Measurements from ENCODE around the gene EYS. TPM values are rescaled to one million over a fixed set of nuclear protein-coding genes. Genes with fewer than 3 reads are reported as not detected.

EYS gene
- total RNA-seq, 1 donor from 2014 or later = not detected

- no peak for TF ChIP-seq CTCF (IDR thresholded peaks at IDR 0.05; ENCODE audit: unreplicated experiment)
- Mint-ChIP-seq H3K9me3 (ENCODE audit: unreplicated experiment) (no peaks in the 10 kb centered on the region), H3K27me3 (ENCODE audit: unreplicated experiment) (no peaks in the 10 kb centered on the region), H3K27ac (ENCODE audit: unreplicated experiment) (no peak overlapping the region), H3K4me1 (ENCODE audit: unreplicated experiment) (peaks cover 7% of the 10 kb centered on the region), H3K4me3 (ENCODE audit: unreplicated experiment) (no peak overlapping the region), H3K36me3 (ENCODE audit: low read depth, unreplicated experiment) (no peaks in the 10 kb centered on the region)
- DNase-seq (ENCODE audit: low spot score) = no peak
Observed at GRCh38 chr6:63930848-63931247, 1776.2 kb downstream of the EYS start.

- H3K27ac Mint-ChIP-seq (ENCODE audit: unreplicated experiment) = no peak overlapping the region
- no peaks in the 10 kb centered on the region for H3K36me3 Mint-ChIP-seq (ENCODE audit: low read depth, unreplicated experiment)
- TF ChIP-seq CTCF (IDR thresholded peaks at IDR 0.05; ENCODE audit: unreplicated experiment) = no peak
- DNase-seq (ENCODE audit: low spot score) = no peak
- no peaks in the 10 kb centered on the region for H3K4me1 Mint-ChIP-seq (ENCODE audit: unreplicated experiment)
- no peak overlapping the region for H3K4me3 Mint-ChIP-seq (ENCODE audit: unreplicated experiment)
- no peaks in the 10 kb centered on the region for H3K9me3 Mint-ChIP-seq (ENCODE audit: unreplicated experiment)
- H3K27me3 Mint-ChIP-seq (ENCODE audit: unreplicated experiment) = no peaks in the 10 kb centered on the region
Observed at GRCh38 chr6:63929111-63929510, 1777.9 kb downstream of the EYS start.

GRCh38 chr6:63928613-63929012, 1778.4 kb downstream of the EYS start:
- no peaks in the 10 kb centered on the region for H3K4me1 Mint-ChIP-seq (ENCODE audit: unreplicated experiment)
- no peaks in the 10 kb centered on the region for H3K36me3 Mint-ChIP-seq (ENCODE audit: low read depth, unreplicated experiment)
- no peaks in the 10 kb centered on the region for H3K27me3 Mint-ChIP-seq (ENCODE audit: unreplicated experiment)
- no peak overlapping the region for H3K27ac Mint-ChIP-seq (ENCODE audit: unreplicated experiment)
- DNase-seq (ENCODE audit: low spot score) = no peak
- TF ChIP-seq CTCF (IDR thresholded peaks at IDR 0.05; ENCODE audit: unreplicated experiment) = no peak
- H3K4me3 Mint-ChIP-seq (ENCODE audit: unreplicated experiment) = no peak overlapping the region
- H3K9me3 Mint-ChIP-seq (ENCODE audit: unreplicated experiment) = no peaks in the 10 kb centered on the region

- Mint-ChIP-seq H3K4me3 (ENCODE audit: unreplicated experiment) (no peak overlapping the region), H3K27me3 (ENCODE audit: unreplicated experiment) (no peaks in the 10 kb centered on the region), H3K4me1 (ENCODE audit: unreplicated experiment) (no peaks in the 10 kb centered on the region), H3K36me3 (ENCODE audit: low read depth, unreplicated experiment) (no peaks in the 10 kb centered on the region), H3K9me3 (ENCODE audit: unreplicated experiment) (no peaks in the 10 kb centered on the region), H3K27ac (ENCODE audit: unreplicated experiment) (no peak overlapping the region)
- DNase-seq (ENCODE audit: low spot score) = no peak
- no peak for TF ChIP-seq CTCF (IDR thresholded peaks at IDR 0.05; ENCODE audit: unreplicated experiment)
Observed at GRCh38 chr6:63926950-63927927, 1779.8 kb downstream of the EYS start.

GRCh38 chr6:63926258-63926780, 1780.7 kb downstream of the EYS start:
- no peak for TF ChIP-seq CTCF (IDR thresholded peaks at IDR 0.05; ENCODE audit: unreplicated experiment)
- Mint-ChIP-seq H3K4me3 (ENCODE audit: unreplicated experiment) (no peak overlapping the region), H3K4me1 (ENCODE audit: unreplicated experiment) (no peaks in the 10 kb centered on the region), H3K36me3 (ENCODE audit: low read depth, unreplicated experiment) (no peaks in the 10 kb centered on the region), H3K27me3 (ENCODE audit: unreplicated experiment) (peaks cover 4% of the 10 kb centered on the region), H3K27ac (ENCODE audit: unreplicated experiment) (no peak overlapping the region), H3K9me3 (ENCODE audit: unreplicated experiment) (no peaks in the 10 kb centered on the region)
- DNase-seq (ENCODE audit: low spot score) = no peak

All from endothelial cell (in vitro differentiated cells).